Measurements from ENCODE around the gene MATR3. TPM values are rescaled to one million over a fixed set of nuclear protein-coding genes. Genes with fewer than 3 reads are reported as not detected.

MATR3 gene
- total RNA-seq, 1 experiment from 2014 or later: 267 TPM

DNA sequence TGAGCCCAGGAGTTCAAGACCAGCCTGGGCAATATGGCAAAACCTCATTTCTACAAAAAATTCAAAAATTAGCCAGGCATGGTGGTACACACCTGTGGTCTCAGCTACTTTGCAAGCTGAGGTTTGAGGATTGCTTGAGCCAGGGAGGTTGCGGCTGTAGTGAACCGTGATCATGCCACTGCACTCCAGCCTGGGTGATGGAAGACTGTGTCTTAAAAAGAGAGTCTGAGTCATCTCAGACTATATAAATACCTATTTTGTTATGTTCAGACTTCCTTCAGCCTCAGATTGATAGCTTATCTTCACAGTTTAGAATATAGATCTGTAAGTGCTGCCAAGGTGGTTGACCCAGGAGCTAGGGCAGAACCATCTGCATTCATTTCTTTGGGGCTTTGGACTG is 46.5 kb downstream of the MATR3 start:
- H2AFZ ChIP-seq (ENCODE audit: low read length): no peak overlapping the region
- H2AK5ac ChIP-seq (ENCODE audit: insufficient read length, low read length): no peak overlapping the region
- H3K9ac ChIP-seq (ENCODE audit: extremely low read depth, insufficient read length, low read length): no peak overlapping the region
- no peaks in the 10 kb centered on the region; a peak in 1 of 5 replicates for H3K9me3 Mint-ChIP-seq
- H2BK15ac ChIP-seq (ENCODE audit: low read depth, low read length): no peak overlapping the region
- no peak overlapping the region for H3T11ph ChIP-seq (ENCODE audit: low read length)
- no peaks in the 10 kb centered on the region for H3K9me3 ChIP-seq (ENCODE audit: control insufficient read depth, low read depth, low read length)
- no peak overlapping the region; a peak in 1 of 5 replicates for H3K4me3 Mint-ChIP-seq
- peaks cover 12 to 25% (median 18%) of the 10 kb centered on the region in 3 experiments; a peak in 6 of 7 replicates for H3K36me3 Mint-ChIP-seq (ENCODE audit: insufficient read depth in 1 of 3, low read depth in 3 of 3)
- peaks cover 20 to 34% of the 10 kb centered on the region in 2 experiments for H3K4me1 Mint-ChIP-seq
- H2BK120ac ChIP-seq (ENCODE audit: low read depth, low read length, poor library complexity, severe bottlenecking): no peak overlapping the region
- H3K4me1 ChIP-seq (ENCODE audit: insufficient read depth, low read length): no peaks in the 10 kb centered on the region; the same call in none of the 2 replicates
- no peak overlapping the region for H4K91ac ChIP-seq (ENCODE audit: insufficient read length, low read depth, low read length)
- H3K4ac ChIP-seq (ENCODE audit: low read depth, low read length): no peak overlapping the region
- H2BK5ac ChIP-seq (ENCODE audit: insufficient read length, low read length): no peak overlapping the region
- H4K8ac ChIP-seq (replicated peaks; ENCODE audit: insufficient read length, low read depth, low read length): no peak overlapping the region
- H3K79me2 ChIP-seq (ENCODE audit: insufficient read depth, low read length): peaks cover 25% of the 10 kb centered on the region
- peaks cover 4% of the 10 kb centered on the region for H3K79me1 ChIP-seq (ENCODE audit: insufficient read depth, low read depth, low read length, poor library complexity, severe bottlenecking)
- no peak overlapping the region for H3K4me2 ChIP-seq (ENCODE audit: insufficient read depth, insufficient read length, low read length)
- no peak for DNase-seq
- TF ChIP-seq, protein P1, sequence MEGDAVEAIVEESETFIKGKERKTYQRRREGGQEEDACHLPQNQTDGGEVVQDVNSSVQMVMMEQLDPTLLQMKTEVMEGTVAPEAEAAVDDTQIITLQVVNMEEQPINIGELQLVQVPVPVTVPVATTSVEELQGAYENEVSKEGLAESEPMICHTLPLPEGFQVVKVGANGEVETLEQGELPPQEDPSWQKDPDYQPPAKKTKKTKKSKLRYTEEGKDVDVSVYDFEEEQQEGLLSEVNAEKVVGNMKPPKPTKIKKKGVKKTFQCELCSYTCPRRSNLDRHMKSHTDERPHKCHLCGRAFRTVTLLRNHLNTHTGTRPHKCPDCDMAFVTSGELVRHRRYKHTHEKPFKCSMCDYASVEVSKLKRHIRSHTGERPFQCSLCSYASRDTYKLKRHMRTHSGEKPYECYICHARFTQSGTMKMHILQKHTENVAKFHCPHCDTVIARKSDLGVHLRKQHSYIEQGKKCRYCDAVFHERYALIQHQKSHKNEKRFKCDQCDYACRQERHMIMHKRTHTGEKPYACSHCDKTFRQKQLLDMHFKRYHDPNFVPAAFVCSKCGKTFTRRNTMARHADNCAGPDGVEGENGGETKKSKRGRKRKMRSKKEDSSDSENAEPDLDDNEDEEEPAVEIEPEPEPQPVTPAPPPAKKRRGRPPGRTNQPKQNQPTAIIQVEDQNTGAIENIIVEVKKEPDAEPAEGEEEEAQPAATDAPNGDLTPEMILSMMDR (conservative IDR thresholded peaks at IDR 0.05): no peak
- WGBS (ENCODE audit: extremely low coverage, insufficient read length, low lambda C conversion rate): no CpG with 5 or more reads among the region's 2 CpGs
- H2BK20ac ChIP-seq (ENCODE audit: low read depth, low read length, poor library complexity, severe bottlenecking): no peak overlapping the region
- no peaks in the 10 kb centered on the region for H4K20me1 ChIP-seq (ENCODE audit: control insufficient read depth, insufficient read depth, insufficient read length)
- peaks cover 3% of the 10 kb centered on the region for H3K27me3 Mint-ChIP-seq (ENCODE audit: low read depth)
- no peak overlapping the region for H3K23ac ChIP-seq (ENCODE audit: insufficient read length, low read depth, low read length)
- H3K23me2 ChIP-seq (ENCODE audit: insufficient read length, low read depth, low read length, poor library complexity, severe bottlenecking): peaks cover 7% of the 10 kb centered on the region
- no peak overlapping the region for H3K56ac ChIP-seq (ENCODE audit: insufficient read length, low read depth, low read length)
- no peaks in the 10 kb centered on the region for H3K27me3 ChIP-seq (ENCODE audit: insufficient read depth, low read length)
- no peak overlapping the region for H4K5ac ChIP-seq (ENCODE audit: insufficient read length, low read depth, low read length)
- H2BK12ac ChIP-seq (ENCODE audit: insufficient read length, low read depth, low read length): no peak overlapping the region
- H3K14ac ChIP-seq (ENCODE audit: insufficient read depth, low read length): no peak overlapping the region
- no peak overlapping the region for H3K27ac Mint-ChIP-seq
- H3K18ac ChIP-seq (ENCODE audit: insufficient read length, low read depth, low read length): no peak overlapping the region
- H3K27ac ChIP-seq (ENCODE audit: insufficient read length, low read depth, low read length): no peak overlapping the region

Data from H9 (cell line).